ENCODE results near the gene ETFRF1.
A peak's percentile ranks its signal among the peaks of the same experiment; 100 is the strongest.

Gene ETFRF1

GRCh38 chr12:25195056-25195971 is at the start of gene ETFRF1, which contains the start of gene DNAI7 (continued):
- TF ChIP-seq, protein P1, sequence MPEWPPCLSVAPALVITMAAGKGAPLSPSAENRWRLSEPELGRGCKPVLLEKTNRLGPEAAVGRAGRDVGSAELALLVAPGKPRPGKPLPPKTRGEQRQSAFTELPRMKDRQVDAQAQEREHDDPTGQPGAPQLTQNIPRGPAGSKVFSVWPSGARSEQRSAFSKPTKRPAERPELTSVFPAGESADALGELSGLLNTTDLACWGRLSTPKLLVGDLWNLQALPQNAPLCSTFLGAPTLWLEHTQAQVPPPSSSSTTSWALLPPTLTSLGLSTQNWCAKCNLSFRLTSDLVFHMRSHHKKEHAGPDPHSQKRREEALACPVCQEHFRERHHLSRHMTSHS (tag by site-specific recombination; IDR thresholded peaks at IDR 0.05) = no peak
- TF ChIP-seq ZNF24 (tag by site-specific recombination; IDR thresholded peaks at IDR 0.05) (peak; percentile 32; the same call in 1 of the 2 replicates), KLF10 (tag by site-specific recombination; IDR thresholded peaks at IDR 0.05) (peak; percentile 36; the same call in 1 of the 2 replicates), SP2 (tag by site-specific recombination; IDR thresholded peaks at IDR 0.05) (peak; percentile 86), ZNF558 (tag by site-specific recombination; IDR thresholded peaks at IDR 0.05) (no peak), KLF8 (tag by site-specific recombination; IDR thresholded peaks at IDR 0.05) (peak; percentile 45; the same call in 1 of the 2 replicates), OVOL3 (tag by site-specific recombination; IDR thresholded peaks at IDR 0.05) (no peak), ZNF2 (tag by site-specific recombination; IDR thresholded peaks at IDR 0.05) (peak; percentile 81; the same call in 1 of the 2 replicates), ZFHX2 (tag by site-specific recombination; conservative IDR thresholded peaks at IDR 0.05) (0 out of 2 replicates have a peak, but pooled peaks have one; percentile 5), SCRT1 (tag by site-specific recombination; IDR thresholded peaks at IDR 0.05; ENCODE audit: borderline replicate concordance) (peak; percentile 59; the same call in 1 of the 2 replicates), ZNF324 (tag by site-specific recombination; IDR thresholded peaks at IDR 0.05) (peak; percentile 38; the same call in 1 of the 2 replicates), ZXDB (tag by site-specific recombination; IDR thresholded peaks at IDR 0.05) (peak; percentile 84), ZNF341 (tag by site-specific recombination; IDR thresholded peaks at IDR 0.05; ENCODE audit: low read depth) (peak; percentile 90), ZNF221 (tag by site-specific recombination; IDR thresholded peaks at IDR 0.05; ENCODE audit: borderline replicate concordance) (no peak), ZNF843 (tag by site-specific recombination; IDR thresholded peaks at IDR 0.05) (peak; percentile 21; the same call in 1 of the 2 replicates), ZNF660 (tag by site-specific recombination; IDR thresholded peaks at IDR 0.05) (peak; percentile 60; the same call in 1 of the 2 replicates), PRDM1 (tag by site-specific recombination; IDR thresholded peaks at IDR 0.05) (no peak), INSM2 (tag by site-specific recombination; IDR thresholded peaks at IDR 0.05) (0 out of 2 replicates have a peak, but pooled peaks have one; percentile 39), GLI4 (tag by site-specific recombination; IDR thresholded peaks at IDR 0.05) (peak; percentile 71; the same call in 1 of the 2 replicates), ZNF626 (tag by site-specific recombination; IDR thresholded peaks at IDR 0.05) (no peak), YY2 (tag by site-specific recombination; IDR thresholded peaks at IDR 0.05) (0 out of 2 replicates have a peak, but pooled peaks have one; percentile 20), ZNF501 (tag by site-specific recombination; IDR thresholded peaks at IDR 0.05) (peak; percentile 92), ZBTB8A (tag by site-specific recombination; IDR thresholded peaks at IDR 0.05) (0 out of 2 replicates have a peak, but pooled peaks have one; percentile 28)
- TF ChIP-seq, protein P2, sequence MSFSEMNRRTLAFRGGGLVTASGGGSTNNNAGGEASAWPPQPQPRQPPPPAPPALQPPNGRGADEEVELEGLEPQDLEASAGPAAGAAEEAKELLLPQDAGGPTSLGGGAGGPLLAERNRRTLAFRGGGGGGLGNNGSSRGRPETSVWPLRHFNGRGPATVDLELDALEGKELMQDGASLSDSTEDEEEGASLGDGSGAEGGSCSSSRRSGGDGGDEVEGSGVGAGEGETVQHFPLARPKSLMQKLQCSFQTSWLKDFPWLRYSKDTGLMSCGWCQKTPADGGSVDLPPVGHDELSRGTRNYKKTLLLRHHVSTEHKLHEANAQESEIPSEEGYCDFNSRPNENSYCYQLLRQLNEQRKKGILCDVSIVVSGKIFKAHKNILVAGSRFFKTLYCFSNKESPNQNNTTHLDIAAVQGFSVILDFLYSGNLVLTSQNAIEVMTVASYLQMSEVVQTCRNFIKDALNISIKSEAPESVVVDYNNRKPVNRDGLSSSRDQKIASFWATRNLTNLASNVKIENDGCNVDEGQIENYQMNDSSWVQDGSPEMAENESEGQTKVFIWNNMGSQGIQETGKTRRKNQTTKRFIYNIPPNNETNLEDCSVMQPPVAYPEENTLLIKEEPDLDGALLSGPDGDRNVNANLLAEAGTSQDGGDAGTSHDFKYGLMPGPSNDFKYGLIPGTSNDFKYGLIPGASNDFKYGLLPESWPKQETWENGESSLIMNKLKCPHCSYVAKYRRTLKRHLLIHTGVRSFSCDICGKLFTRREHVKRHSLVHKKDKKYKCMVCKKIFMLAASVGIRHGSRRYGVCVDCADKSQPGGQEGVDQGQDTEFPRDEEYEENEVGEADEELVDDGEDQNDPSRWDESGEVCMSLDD (tag by site-specific recombination; IDR thresholded peaks at IDR 0.05) = peak; percentile 57; the same call in 1 of the 2 replicates
- TF ChIP-seq, protein P3, sequence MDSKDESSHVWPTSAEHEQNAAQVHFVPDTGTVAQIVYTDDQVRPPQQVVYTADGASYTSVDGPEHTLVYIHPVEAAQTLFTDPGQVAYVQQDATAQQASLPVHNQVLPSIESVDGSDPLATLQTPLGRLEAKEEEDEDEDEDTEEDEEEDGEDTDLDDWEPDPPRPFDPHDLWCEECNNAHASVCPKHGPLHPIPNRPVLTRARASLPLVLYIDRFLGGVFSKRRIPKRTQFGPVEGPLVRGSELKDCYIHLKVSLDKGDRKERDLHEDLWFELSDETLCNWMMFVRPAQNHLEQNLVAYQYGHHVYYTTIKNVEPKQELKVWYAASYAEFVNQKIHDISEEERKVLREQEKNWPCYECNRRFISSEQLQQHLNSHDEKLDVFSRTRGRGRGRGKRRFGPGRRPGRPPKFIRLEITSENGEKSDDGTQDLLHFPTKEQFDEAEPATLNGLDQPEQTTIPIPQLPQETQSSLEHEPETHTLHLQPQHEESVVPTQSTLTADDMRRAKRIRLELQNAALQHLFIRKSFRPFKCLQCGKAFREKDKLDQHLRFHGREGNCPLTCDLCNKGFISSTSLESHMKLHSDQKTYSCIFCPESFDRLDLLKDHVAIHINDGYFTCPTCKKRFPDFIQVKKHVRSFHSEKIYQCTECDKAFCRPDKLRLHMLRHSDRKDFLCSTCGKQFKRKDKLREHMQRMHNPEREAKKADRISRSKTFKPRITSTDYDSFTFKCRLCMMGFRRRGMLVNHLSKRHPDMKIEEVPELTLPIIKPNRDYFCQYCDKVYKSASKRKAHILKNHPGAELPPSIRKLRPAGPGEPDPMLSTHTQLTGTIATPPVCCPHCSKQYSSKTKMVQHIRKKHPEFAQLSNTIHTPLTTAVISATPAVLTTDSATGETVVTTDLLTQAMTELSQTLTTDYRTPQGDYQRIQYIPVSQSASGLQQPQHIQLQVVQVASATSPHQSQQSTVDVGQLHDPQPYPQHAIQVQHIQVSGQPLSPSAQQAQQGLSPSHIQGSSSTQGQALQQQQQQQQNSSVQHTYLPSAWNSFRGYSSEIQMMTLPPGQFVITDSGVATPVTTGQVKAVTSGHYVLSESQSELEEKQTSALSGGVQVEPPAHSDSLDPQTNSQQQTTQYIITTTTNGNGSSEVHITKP (tag by site-specific recombination; IDR thresholded peaks at IDR 0.05) = 0 out of 2 replicates have a peak, but pooled peaks have one; percentile 33
- TF ChIP-seq, protein P4, sequence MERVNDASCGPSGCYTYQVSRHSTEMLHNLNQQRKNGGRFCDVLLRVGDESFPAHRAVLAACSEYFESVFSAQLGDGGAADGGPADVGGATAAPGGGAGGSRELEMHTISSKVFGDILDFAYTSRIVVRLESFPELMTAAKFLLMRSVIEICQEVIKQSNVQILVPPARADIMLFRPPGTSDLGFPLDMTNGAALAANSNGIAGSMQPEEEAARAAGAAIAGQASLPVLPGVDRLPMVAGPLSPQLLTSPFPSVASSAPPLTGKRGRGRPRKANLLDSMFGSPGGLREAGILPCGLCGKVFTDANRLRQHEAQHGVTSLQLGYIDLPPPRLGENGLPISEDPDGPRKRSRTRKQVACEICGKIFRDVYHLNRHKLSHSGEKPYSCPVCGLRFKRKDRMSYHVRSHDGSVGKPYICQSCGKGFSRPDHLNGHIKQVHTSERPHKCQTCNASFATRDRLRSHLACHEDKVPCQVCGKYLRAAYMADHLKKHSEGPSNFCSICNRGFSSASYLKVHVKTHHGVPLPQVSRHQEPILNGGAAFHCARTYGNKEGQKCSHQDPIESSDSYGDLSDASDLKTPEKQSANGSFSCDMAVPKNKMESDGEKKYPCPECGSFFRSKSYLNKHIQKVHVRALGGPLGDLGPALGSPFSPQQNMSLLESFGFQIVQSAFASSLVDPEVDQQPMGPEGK (tag by site-specific recombination; IDR thresholded peaks at IDR 0.05) = peak; percentile 85
